A549 (cell line): ENCODE results near the gene LRRC70.

Experiments
- BHLHE40 ChIP-seq: IDR thresholded peaks from 2 replicates; pipeline ENCODE4 v1.6.1; 2012; ENCODE audit warnings: low read depth, low read length, inconsistent platforms
- CBX8 ChIP-seq: fragments of 200-600 bp; sonication (generic); IDR thresholded peaks from 2 replicates; pipeline ENCODE4 v1.6.1; 2016
- KDM5A ChIP-seq: fragments of 200-600 bp; sonication (generic); IDR thresholded peaks from 2 replicates; pipeline ENCODE4 v1.6.1; 2016; ENCODE audit warnings: antibody characterized with exemption, mild to moderate bottlenecking
- POLR2A ChIP-seq: IDR thresholded peaks from 2 replicates; pipeline ENCODE4 v1.6.1; 2012; ENCODE audit warnings: mild to moderate bottlenecking, low read length
- POLR2AphosphoS2 ChIP-seq: conservative IDR thresholded peaks from 2 replicates; pipeline ENCODE4 v1.6.1; 2012; ENCODE audit warnings: low read length, improper control_type of control experiment, inconsistent platforms
- RAD21 ChIP-seq, 2 experiments: fragments of >200 bp in 1 of 2; sonication (Bioruptor Twin) in 1 of 2; formaldehyde crosslinking in 1 of 2; IDR thresholded peaks in 1 of 2; conservative IDR thresholded peaks in 1 of 2; 2 replicates in 1 of 2; 3 replicates in 1 of 2; pipeline ENCODE4 v1.6.1; 2012 to 2018; ENCODE audit warnings: inconsistent platforms in 1 of 2
- TF ChIP-seq, protein P1 (sequence below): fragments of >200 bp; sonication (Bioruptor Twin); formaldehyde crosslinking; IDR thresholded peaks from 3 replicates; pipeline ENCODE4 v1.5.1; 2016
- TF ChIP-seq, protein P2 (sequence below): fragments of 150-350 bp; IDR thresholded peaks from 2 replicates; pipeline ENCODE4 v1.6.1; 2014; ENCODE audit warnings: low read depth, mild to moderate bottlenecking, low read length
- TF ChIP-seq, protein P3 (sequence below): fragments of 200-600 bp; sonication (generic); IDR thresholded peaks from 2 replicates; pipeline ENCODE4 v1.6.1; 2016; ENCODE audit warnings: antibody characterized with exemption, mild to moderate bottlenecking, moderate library complexity

DNA sequence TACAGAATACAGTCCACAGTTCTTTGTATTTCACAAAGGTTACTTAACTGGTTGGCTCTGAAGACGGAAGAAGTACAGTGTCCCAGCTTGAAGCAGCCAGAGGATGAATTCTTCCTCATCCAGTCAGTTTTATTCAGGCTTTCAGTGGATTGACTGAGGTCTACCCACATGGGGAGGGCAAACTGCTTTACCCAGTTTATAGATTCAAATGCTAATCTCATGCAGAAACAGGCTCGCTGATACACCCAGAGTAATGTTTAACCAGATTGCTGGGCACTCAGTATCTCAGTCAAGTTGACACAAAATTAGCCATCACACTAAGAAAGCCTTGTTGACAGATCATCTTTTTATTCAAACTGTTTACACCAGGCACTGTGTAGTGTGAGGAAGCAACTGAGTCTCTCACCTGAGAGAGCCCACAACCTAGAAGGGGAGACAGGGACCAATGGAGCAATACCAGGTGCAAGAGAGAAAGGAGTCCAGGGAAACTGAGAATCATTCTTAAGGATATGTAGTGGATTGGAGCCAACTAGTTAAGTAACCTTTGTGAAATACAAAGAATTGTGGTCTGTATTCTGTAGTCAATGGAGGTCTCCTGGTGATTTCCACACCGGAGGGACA lies 15.9 kb downstream of the LRRC70 start:
- no peak for TF ChIP-seq BHLHE40
- TF ChIP-seq, protein P1, sequence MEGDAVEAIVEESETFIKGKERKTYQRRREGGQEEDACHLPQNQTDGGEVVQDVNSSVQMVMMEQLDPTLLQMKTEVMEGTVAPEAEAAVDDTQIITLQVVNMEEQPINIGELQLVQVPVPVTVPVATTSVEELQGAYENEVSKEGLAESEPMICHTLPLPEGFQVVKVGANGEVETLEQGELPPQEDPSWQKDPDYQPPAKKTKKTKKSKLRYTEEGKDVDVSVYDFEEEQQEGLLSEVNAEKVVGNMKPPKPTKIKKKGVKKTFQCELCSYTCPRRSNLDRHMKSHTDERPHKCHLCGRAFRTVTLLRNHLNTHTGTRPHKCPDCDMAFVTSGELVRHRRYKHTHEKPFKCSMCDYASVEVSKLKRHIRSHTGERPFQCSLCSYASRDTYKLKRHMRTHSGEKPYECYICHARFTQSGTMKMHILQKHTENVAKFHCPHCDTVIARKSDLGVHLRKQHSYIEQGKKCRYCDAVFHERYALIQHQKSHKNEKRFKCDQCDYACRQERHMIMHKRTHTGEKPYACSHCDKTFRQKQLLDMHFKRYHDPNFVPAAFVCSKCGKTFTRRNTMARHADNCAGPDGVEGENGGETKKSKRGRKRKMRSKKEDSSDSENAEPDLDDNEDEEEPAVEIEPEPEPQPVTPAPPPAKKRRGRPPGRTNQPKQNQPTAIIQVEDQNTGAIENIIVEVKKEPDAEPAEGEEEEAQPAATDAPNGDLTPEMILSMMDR: no peak
- TF ChIP-seq KDM5A: no peak
- no peak for TF ChIP-seq CBX8
- TF ChIP-seq, protein P2, sequence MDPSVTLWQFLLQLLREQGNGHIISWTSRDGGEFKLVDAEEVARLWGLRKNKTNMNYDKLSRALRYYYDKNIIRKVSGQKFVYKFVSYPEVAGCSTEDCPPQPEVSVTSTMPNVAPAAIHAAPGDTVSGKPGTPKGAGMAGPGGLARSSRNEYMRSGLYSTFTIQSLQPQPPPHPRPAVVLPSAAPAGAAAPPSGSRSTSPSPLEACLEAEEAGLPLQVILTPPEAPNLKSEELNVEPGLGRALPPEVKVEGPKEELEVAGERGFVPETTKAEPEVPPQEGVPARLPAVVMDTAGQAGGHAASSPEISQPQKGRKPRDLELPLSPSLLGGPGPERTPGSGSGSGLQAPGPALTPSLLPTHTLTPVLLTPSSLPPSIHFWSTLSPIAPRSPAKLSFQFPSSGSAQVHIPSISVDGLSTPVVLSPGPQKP: no peak
- TF ChIP-seq, protein P3, sequence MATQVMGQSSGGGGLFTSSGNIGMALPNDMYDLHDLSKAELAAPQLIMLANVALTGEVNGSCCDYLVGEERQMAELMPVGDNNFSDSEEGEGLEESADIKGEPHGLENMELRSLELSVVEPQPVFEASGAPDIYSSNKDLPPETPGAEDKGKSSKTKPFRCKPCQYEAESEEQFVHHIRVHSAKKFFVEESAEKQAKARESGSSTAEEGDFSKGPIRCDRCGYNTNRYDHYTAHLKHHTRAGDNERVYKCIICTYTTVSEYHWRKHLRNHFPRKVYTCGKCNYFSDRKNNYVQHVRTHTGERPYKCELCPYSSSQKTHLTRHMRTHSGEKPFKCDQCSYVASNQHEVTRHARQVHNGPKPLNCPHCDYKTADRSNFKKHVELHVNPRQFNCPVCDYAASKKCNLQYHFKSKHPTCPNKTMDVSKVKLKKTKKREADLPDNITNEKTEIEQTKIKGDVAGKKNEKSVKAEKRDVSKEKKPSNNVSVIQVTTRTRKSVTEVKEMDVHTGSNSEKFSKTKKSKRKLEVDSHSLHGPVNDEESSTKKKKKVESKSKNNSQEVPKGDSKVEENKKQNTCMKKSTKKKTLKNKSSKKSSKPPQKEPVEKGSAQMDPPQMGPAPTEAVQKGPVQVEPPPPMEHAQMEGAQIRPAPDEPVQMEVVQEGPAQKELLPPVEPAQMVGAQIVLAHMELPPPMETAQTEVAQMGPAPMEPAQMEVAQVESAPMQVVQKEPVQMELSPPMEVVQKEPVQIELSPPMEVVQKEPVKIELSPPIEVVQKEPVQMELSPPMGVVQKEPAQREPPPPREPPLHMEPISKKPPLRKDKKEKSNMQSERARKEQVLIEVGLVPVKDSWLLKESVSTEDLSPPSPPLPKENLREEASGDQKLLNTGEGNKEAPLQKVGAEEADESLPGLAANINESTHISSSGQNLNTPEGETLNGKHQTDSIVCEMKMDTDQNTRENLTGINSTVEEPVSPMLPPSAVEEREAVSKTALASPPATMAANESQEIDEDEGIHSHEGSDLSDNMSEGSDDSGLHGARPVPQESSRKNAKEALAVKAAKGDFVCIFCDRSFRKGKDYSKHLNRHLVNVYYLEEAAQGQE: no peak
- no peak for TF ChIP-seq POLR2A
- TF ChIP-seq RAD21 (conservative IDR thresholded peaks at IDR 0.05 in 1 of 2, IDR thresholded peaks at IDR 0.05 in 1 of 2): no peak
- TF ChIP-seq POLR2AphosphoS2: no peak
